ENCODE data around the gene BNC2. TPM values are rescaled to one million over a fixed set of nuclear protein-coding genes. Genes with fewer than 3 reads are reported as not detected.

BNC2 gene
- total RNA-seq, 4 donors from 2014 or later: 3.8 to 14.9 (median 8.2) TPM

GRCh38 chr9:16501141-16501540 is 369.3 kb downstream of the BNC2 start:
- H3K36me3 ChIP-seq: no peaks in the 10 kb centered on the region
- no peak for DNase-seq
- WGBS, 2 donors: 94% methylated on average over 2 of the region's 2 CpGs
- intact Hi-C loops (cut with DNase I): no loop called here
- TF ChIP-seq POLR2A (IDR thresholded peaks at IDR 0.05): no peak
- TF ChIP-seq, protein P1, sequence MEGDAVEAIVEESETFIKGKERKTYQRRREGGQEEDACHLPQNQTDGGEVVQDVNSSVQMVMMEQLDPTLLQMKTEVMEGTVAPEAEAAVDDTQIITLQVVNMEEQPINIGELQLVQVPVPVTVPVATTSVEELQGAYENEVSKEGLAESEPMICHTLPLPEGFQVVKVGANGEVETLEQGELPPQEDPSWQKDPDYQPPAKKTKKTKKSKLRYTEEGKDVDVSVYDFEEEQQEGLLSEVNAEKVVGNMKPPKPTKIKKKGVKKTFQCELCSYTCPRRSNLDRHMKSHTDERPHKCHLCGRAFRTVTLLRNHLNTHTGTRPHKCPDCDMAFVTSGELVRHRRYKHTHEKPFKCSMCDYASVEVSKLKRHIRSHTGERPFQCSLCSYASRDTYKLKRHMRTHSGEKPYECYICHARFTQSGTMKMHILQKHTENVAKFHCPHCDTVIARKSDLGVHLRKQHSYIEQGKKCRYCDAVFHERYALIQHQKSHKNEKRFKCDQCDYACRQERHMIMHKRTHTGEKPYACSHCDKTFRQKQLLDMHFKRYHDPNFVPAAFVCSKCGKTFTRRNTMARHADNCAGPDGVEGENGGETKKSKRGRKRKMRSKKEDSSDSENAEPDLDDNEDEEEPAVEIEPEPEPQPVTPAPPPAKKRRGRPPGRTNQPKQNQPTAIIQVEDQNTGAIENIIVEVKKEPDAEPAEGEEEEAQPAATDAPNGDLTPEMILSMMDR (IDR thresholded peaks at IDR 0.05): no peak
- H3K27ac ChIP-seq: no peak overlapping the region
- peaks cover 13 to 16% of the 10 kb centered on the region in 2 donors for H3K4me1 ChIP-seq
- H3K27me3 ChIP-seq: no peaks in the 10 kb centered on the region
- no peak overlapping the region for H3K4me3 ChIP-seq (replicated peaks in 1 of 3)
- no peaks in the 10 kb centered on the region for H3K9me3 ChIP-seq

DNA sequence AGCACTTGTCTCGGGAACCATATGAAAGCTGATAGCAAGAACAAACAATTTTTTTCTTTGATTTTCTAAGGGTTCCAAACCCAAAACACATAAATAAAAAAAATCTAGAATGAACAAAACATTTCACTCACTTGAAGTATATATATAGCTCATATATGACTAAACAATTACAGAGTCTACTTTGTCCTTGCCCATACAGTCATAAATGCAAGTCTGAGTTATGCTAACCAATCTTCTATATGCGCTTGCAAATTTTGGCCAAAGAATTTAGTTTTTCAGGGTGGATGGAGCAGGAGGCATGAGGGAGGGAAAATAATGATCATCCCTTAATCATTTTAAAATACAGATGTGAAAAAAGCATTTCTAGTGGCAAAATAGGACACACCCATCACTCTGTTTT is 370.1 kb downstream of the BNC2 start:
- Histone ChIP-seq H3K27me3 (no peaks in the 10 kb centered on the region), H3K9me3 (no peaks in the 10 kb centered on the region), H3K36me3 (no peaks in the 10 kb centered on the region), H3K4me1 (peaks cover 9 to 10% of the 10 kb centered on the region in 2 donors), H3K27ac (no peak overlapping the region), H3K4me3 (replicated peaks in 1 of 3) (no peak overlapping the region)
- intact Hi-C loops (cut with DNase I): no loop called here
- WGBS, 2 donors: 95 to 98% methylated on average over 2 of the region's 2 CpGs
- DNase-seq: no peak
- TF ChIP-seq POLR2A (IDR thresholded peaks at IDR 0.05): no peak
- TF ChIP-seq, protein P1 (IDR thresholded peaks at IDR 0.05): no peak

- TF ChIP-seq, protein P1 (IDR thresholded peaks at IDR 0.05): no peak
- no peak for TF ChIP-seq POLR2A (IDR thresholded peaks at IDR 0.05)
- no peak overlapping the region for H3K27ac ChIP-seq
- H3K27me3 ChIP-seq: no peaks in the 10 kb centered on the region
- H3K4me1 ChIP-seq: peaks cover 4 to 5% of the 10 kb centered on the region in 2 donors
- DNase-seq: no peak
- intact Hi-C loops (cut with DNase I): no loop called here
- H3K4me3 ChIP-seq (replicated peaks in 1 of 3): no peak overlapping the region
- H3K9me3 ChIP-seq: no peaks in the 10 kb centered on the region
- H3K36me3 ChIP-seq: no peaks in the 10 kb centered on the region
These were observed 370.6 kb downstream of the BNC2 start for GRCh38 chr9:16499892-16500291.

DNA sequence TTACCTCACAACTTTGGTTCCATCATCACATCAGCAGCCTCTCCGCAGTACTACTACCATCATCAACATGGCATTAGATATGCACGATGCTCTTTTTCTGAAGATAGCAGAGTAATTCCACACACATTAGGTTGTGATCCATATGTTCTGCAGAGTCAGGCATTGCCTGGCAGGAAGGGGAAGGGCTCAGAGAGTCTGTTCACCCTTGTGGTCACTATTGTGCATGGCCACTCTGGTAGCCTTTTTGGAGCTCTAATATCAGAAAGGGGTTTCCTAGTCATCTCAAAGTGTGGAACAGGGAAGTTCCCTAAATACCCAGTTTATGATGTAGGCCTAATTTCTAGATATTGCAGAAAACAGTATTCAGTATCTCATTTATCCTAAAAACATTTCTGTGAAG is 373.6 kb downstream of the BNC2 start:
- intact Hi-C loops (cut with DNase I): no loop called here
- no peak for DNase-seq
- WGBS, 2 donors: 96 to 98% methylated on average over 2 of the region's 2 CpGs
- no peaks in the 10 kb centered on the region for H3K36me3 ChIP-seq
- no peaks in the 10 kb centered on the region for H3K27me3 ChIP-seq
- no peak overlapping the region for H3K27ac ChIP-seq
- H3K4me3 ChIP-seq (replicated peaks in 1 of 3): no peak overlapping the region
- TF ChIP-seq, protein P1 (IDR thresholded peaks at IDR 0.05): no peak
- no peak for TF ChIP-seq POLR2A (IDR thresholded peaks at IDR 0.05)
- H3K9me3 ChIP-seq: no peaks in the 10 kb centered on the region
- H3K4me1 ChIP-seq: no peaks in the 10 kb centered on the region

GRCh38 chr9:16487915-16488314 is 382.6 kb downstream of the BNC2 start:
- H3K27me3 ChIP-seq: no peaks in the 10 kb centered on the region
- TF ChIP-seq, protein P1 (IDR thresholded peaks at IDR 0.05): no peak
- TF ChIP-seq POLR2A (IDR thresholded peaks at IDR 0.05): no peak
- no peaks in the 10 kb centered on the region for H3K9me3 ChIP-seq
- no peak for DNase-seq
- H3K4me3 ChIP-seq (replicated peaks in 1 of 3): no peak overlapping the region
- 90 to 91% methylated on average over 7 of the region's 7 CpGs for WGBS, 2 donors
- no peak overlapping the region for H3K27ac ChIP-seq
- intact Hi-C loops (cut with DNase I): no loop called here
- H3K4me1 ChIP-seq: peaks cover 6 to 11% of the 10 kb centered on the region in 2 donors
- H3K36me3 ChIP-seq: no peaks in the 10 kb centered on the region
